ENCODE data around the gene ITPR1.

ITPR1 gene

GRCh38 chr3:4849739-4850138 is 356.6 kb downstream of the ITPR1 start:
- no peak for DNase-seq (ENCODE audit: low read depth in 2 of 2)

GRCh38 chr3:4850211-4850927 is 357.2 kb downstream of the ITPR1 start:
- DNase-seq (ENCODE audit: low read depth in 2 of 2): no peak

- no peak for DNase-seq (ENCODE audit: low read depth in 2 of 2)
These were observed 357.7 kb downstream of the ITPR1 start for GRCh38 chr3:4850928-4851265.

- no peak for DNase-seq (ENCODE audit: low read depth in 2 of 2)
These were observed 359.9 kb downstream of the ITPR1 start for GRCh38 chr3:4852780-4853748.

GRCh38 chr3:4853749-4854140 is 360.6 kb downstream of the ITPR1 start:
- DNase-seq (ENCODE audit: low read depth in 2 of 2): no peak

DNA sequence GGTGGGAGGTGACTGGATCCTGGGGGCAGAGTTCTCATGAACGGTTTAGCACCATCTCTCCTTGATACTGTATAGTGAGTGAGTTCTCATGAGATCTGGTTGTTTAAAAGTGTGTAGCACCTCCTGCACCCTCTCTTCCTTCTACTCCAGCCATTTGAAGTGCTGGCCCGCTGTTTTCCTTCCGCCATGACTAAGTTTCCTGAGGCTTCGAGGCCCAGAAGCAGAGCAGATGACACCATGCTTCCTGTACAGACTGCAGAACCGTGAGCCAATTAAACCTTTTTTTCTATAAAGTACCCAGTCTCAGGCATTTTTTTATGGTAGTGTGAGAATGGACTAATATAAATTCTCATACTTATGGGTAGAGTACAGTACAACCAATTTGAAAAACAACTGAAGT is 362.5 kb downstream of the ITPR1 start:
- DNase-seq (ENCODE audit: low read depth in 2 of 2): no peak

- no peak for DNase-seq (ENCODE audit: low read depth in 2 of 2)
These were observed 363.0 kb downstream of the ITPR1 start for GRCh38 chr3:4856136-4856535.

GRCh38 chr3:4856564-4856963 is 363.4 kb downstream of the ITPR1 start:
- DNase-seq (ENCODE audit: low read depth in 2 of 2): no peak

DNA sequence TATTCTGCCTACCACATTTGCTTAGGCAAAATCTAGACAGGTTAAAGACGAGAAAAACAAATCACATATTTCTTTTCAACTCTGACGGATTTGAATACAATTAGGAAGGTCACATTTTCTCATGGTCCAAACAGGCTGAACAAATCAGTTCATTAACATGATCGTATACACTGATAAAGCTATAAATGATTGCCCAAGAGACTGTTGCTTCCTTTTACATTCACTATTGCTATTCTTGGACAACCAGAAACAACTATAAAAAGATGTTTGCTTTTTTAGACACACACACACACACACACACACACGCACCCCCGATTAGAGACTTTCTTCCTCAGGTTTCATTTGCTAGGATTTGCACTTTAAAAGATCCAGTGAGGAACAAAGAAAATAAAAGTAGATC is 363.8 kb downstream of the ITPR1 start:
- no peak for DNase-seq (ENCODE audit: low read depth in 2 of 2)

GRCh38 chr3:4859788-4860187 is 366.6 kb downstream of the ITPR1 start:
- no peak for DNase-seq (ENCODE audit: low read depth in 2 of 2)

DNA sequence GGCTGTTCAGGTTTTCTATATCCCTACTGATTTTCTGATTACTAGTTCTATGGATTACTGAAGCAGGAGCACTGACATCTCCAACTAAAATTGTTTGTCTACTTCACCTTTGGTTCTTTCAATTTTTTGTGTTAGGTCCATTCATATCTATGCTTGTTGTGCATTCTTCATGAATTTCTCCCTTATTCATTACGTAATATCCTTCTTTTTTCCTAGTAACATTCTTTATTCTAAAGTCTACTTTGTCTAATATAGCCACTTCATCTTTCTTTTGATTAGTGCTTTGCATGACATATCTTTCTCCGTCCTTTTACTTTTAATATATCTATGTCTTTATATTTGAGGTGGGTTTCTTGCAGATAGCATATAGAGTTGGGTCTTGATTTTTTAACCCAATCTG is 369.8 kb downstream of the ITPR1 start:
- no peak for DNase-seq (ENCODE audit: low read depth in 2 of 2)

DNA sequence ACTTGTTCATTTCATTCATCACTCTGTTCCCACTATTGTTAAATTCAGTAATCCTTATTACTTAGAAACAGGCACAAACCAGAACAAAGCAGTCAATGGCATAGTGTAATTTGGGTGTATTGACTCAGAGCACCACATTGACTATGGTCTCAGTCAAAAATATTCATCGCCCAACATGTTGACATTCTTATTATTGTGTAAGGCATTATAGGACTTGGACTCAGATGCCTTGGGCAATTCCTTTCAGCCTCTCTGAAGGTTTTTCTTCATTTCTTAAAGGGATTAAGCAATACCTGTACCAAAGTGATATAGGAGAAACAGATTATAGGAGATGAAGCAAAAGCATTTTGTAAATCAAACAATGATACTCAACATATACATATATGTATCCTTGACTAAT is 371.4 kb downstream of the ITPR1 start:
- DNase-seq (ENCODE audit: low read depth in 2 of 2): no peak

GRCh38 chr3:4865714-4866113 is 372.6 kb downstream of the ITPR1 start:
- no peak for DNase-seq (ENCODE audit: low read depth in 2 of 2)

DNA sequence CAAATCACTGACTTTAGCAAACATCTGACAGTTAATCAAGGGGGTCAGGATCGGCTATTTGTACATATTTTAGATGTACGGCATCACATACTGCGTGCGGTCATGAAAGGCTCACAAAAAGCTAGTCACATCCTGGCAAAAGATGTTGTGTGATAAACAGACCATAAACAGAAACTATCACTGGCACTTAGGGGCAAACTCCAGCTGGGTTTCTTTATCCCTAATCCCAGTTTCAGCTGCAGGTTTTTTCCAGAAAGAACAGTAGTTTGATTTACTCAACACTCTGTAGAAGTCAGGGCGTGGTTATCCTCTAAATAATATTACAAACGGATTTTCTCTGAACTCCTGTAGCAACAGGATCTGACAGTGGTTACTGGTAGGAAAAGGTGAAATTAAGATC is 373.7 kb downstream of the ITPR1 start:
- no peak for DNase-seq (ENCODE audit: low read depth in 2 of 2)

DNA sequence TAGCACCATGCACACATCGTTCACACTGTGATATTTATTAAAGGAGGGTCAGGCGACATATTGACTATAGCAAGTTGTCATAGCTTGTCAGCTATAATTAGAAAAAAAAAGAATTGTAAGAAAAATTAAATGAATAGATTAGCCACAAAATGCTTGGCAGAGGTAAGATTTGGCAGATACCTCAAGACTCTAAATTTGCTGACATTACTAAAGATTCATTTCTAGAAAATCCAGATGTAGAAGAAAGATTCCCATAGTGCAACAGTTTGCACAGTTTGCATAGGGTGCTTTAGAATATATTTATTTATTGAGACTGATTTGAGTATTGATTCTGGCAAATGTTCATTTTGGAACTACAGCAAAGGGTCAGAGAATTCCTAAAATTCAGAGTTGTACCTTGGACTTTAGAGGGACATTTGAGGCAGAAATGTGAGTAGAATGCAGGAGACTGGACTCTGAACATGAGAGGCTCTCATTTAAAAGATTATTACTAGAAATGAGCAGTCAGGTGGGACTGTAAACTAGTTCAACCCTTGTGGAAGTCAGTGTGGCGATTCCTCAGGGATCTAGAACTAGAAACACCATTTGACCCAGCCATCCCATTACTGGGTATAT is 384.1 kb downstream of the ITPR1 start:
- no peak for DNase-seq (ENCODE audit: low read depth in 2 of 2)

DNA sequence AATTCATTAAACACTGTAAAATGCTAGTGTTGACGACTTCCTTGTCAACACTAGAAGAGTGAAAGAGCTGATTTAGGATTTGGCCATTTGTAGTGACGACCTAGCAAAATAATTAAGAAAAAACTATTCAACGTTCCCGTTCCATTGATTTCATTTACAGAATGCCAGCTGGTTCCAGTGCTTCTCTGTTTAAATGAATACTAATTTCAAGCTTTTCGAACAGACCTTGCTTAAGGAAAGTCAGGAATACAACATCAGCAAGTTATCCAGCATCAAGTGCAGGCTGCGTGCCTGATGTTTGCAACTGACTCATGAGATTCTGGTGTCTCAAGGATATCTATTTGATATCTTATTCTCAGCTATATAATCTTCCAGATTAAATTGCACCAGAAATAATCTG is 387.7 kb downstream of the ITPR1 start:
- DNase-seq (ENCODE audit: low read depth in 2 of 2): no peak

DNA sequence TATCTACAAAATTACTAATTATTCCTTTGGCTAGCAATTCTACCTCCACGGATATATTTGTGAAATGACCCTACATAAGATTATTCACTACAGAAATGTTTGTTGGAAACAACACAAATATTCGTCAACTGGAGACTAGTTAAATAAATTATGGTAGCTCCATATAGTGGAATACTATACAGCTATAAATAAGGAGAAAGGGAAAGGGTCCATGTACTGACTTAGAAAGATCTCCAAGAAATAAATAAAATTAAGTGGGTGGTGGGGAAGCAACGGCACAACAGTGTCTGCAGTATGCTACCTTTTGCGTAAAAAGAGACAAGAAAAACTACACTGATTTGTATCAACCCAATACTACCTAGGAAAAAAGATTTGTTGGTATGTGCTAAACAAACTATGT is 389.4 kb downstream of the ITPR1 start:
- DNase-seq (ENCODE audit: low read depth in 2 of 2): no peak

DNA sequence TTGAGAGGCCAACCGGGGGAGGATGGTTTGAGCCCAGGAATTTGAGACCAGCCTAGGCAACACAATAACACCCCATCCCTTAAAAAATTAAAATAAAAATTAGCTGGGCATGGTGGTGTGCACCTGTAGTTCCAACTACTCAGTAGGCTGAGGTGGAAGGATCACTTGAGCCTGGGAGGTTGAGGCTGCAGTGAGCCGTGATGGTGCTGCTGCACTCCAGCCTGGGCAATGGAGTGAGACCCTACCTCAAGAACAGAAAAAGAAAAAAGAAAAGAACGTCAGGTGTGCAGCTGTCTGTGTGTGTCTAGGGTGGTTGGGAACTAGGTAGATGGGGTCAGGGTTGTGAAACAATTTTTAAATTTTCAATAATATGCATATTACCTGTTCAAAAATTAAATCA is 389.9 kb downstream of the ITPR1 start:
- DNase-seq (ENCODE audit: low read depth in 2 of 2): no peak

DNA sequence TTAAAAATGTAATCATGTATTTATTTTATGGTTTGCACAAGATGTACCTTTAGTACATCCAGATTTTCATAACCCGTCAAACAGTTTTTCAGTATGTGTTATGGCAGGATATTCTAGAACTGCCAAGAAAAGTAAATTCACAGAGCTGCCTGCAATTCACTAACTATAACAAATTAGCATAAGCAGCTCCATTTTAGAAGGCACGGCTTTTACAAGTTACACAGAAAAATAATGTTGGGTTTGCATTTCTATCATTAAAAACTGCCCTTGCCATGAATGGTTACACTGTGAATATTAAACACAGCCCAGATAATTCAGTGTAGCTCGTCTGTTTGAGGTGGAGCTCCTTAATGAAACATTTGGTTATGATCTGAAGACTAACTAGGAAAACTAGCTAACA is 391.7 kb downstream of the ITPR1 start:
- no peak for DNase-seq (ENCODE audit: low read depth in 2 of 2)

GRCh38 chr3:4885316-4885715 is 392.2 kb downstream of the ITPR1 start:
- no peak for DNase-seq (ENCODE audit: low read depth in 2 of 2)

DNA sequence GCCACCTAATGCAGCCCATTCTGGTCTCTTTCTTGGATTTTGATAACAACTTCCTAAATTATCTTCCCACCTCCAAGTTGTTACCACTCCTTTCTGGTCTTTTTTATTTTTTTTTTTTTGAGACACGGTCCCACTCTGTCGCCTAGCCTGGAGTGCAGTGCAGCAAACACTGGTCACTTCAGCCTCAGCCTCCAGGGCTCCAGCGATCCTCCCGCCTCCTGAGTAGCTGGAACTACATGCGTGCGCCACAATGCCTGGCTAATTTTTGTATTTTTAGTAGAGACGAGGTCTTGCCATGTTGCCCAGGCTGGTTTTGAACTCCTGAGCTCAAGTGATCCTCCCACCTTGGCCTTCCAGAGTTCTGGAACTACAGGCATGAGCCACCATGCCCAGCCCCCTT is 393.3 kb downstream of the ITPR1 start:
- no peak for DNase-seq (ENCODE audit: low read depth in 2 of 2)

- no peak for DNase-seq (ENCODE audit: low read depth in 2 of 2)
These were observed 394.0 kb downstream of the ITPR1 start for GRCh38 chr3:4887177-4887576.
